HG03354 (cell line): Measurements from ENCODE around the gene IQCF5.
"Not testable (repeated sequence)": the region's sequence is repeated elsewhere in the genome, so short reads cannot be mapped to it uniquely, and the experiment has no call there.

Experiments
- ATAC-seq: cut with Tn5 transposase; IDR thresholded peaks from one replicate; pipeline ENCODE4 v1.9.1; 2021; ENCODE audit warnings: mild to moderate bottlenecking; ENCODE audit not compliant: unreplicated experiment, poor library complexity, severe bottlenecking

IQCF5 gene

DNA sequence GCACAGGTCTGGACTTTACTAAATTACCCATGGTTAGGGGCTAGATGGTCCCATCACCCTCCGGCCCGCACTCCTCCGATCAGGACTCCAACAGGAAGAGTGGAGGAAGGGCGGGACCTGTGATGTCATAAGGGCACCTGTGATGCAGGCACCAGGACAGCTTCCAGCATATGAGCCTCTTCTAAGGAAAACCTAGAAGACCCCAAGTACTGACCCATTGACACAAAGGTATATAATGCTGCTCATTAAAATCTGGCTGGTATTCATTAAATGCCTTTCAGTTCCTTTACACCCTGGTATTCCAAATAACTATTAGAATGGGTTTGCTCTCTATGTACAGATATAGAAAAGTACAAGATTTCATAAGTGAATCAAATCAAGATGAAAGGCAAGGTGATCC lies at the start of gene IQCF5:
TSS of gene IQCF5 (minus strand) at position 101 of the 400 bp plus-strand sequence. CDS start at position 31, 70 bp downstream.
- no peak for ATAC-seq

DNA sequence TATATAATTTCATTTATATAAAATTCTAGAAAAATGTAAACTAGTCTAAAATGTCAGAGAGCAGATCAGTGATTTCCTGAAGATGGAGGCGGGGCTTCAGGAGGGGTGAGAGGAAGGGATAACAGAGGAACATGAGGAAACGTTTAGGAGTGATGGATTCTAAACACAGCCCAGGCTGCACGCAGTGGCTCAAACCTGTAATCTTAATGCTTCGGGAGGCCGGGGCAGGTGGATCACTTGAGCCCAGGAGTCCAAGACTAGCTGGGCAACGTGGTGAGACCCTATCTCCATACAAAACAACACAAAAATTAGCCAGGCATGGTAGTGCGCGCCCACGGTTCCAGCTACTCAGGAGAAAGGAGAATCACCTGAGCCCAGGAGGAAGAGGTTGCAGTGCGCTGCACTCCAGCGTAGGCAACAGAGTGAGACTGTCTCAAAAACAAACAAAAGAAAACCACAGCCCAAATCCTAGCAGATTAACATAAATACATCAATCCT lies 45.7 kb upstream of the IQCF5 start:
- ATAC-seq = no peak

DNA sequence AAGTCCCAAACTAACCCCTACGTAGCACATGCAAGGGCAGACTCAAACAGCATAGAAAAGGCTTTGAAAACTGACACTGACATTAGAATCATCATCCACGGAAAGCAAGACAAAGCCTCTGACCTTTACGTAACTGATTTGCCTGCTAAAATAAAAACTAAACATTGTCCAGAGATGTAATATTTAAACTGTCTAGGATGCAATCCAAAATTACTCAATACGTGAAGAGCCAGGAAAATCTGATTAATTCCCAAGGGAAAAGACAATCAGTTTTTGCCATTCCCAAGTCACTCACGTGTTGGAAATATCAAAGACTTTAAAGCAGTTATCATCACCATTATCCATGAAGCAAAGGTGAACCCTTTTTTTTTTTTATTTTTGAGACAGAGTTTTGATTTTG lies 41.0 kb upstream of the IQCF5 start:
- no peak for ATAC-seq

DNA sequence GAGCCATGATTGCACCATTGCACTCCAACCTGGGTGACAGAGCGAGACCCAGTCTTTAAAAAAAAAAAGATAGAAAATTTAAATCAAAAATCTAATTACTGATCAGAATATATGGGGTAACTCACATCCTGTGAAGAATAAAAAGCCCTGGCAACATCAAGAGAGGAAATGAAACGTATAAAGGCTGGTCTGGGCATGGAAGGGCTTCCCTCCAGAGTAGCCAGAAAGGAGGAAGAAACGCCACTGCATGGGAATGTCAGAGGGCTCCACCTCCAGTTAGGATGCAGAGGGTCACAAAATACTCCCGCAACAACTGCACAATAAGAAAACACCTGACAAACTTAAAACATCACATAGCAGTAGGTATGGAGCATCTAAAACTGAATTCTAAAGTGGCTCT lies 32.6 kb upstream of the IQCF5 start:
- no peak for ATAC-seq

DNA sequence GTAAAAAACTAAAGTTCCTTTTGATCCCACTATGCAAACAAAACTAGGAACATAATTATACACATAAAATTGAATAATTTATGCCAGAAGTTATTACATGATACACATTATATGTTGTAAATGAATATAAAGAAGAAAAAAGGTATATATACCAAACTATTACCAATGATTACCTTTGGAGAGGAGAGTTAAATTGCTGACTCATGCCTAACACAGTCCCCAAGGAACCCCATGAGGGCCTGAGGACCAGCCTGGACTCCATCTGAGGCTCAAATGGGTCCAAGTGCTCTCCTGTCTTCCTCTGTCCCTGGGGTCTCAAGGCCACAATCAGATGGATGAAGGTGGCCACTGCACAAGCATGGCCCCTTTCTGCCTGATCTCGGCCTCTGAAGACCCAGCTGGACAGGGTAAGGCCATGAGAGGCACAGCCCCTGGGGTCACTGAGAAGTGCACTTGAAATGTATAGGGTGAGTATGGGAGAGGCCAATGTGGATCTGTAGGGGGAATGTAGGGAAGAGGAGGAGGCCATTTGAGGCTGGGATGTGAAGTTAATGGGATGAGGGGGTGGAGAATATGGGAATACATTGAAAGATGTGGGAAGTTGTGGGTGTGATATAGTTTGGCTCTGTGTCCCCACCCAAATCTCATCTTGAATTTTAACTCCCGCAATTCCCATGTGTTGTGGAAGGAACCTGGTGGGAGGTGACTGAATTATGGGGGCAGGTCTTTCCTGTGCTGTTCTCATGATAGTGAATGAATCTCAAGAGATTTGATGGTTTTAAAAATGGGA lies 28.8 kb upstream of the IQCF5 start:
- no peak for ATAC-seq

DNA sequence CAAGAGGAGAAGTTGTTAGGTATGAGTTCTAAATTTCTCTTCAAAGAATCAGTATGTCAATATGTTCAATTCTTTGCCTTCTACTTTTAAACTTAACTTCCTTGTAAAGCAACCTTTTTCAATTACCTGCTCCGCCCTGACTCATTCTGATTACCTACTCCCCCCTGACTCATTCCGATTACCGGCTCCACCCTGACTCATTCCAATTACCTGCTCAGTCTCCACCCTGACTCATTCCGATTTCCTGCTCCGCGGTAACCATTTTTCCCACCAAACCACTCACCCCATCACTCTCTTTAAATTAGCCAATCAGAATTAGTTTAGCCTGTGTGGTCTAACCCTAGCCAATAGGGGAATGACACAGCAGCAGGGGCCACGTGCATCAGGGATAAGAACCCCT lies 27.0 kb upstream of the IQCF5 start:
- not testable (repeated sequence) for ATAC-seq

DNA sequence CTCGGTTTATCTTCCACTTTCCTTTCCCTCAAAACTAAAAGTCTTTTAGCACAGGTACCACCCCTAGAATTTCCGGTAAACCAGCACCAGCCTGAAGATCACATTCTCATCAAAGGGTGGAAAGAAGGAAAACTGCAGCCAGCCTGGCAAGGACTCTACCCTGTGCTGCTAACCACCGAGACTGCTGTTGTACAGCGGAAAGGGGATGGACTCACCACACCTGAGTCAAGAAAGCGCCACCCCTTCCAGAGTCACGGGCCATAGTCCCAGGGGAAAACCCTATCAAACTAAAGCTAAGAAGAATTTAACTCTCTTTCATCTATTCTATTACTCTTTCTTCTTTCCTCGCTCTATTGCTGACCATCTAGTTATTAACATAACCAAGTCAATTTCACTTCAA lies 24.6 kb upstream of the IQCF5 start:
- not testable (repeated sequence) for ATAC-seq

DNA sequence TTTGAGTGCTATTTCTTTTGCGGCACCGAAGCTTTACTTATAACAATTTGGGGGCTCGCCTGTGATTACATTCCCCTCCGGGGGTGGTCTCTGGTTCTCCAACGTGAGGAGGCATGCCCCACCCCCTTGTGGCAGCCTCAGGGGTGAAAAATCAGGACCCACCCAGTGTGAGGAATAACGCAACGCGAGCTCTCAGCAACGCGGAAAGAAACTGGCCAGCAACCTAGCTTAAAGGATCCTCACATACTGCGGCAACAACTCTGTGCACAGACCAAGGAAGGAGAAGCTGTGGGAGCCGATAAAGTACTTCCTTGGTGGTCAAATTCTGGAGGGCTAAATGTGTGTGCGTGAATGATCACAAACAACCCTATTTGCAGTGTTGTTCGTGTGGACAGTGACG lies 22.0 kb upstream of the IQCF5 start:
- no peak for ATAC-seq

DNA sequence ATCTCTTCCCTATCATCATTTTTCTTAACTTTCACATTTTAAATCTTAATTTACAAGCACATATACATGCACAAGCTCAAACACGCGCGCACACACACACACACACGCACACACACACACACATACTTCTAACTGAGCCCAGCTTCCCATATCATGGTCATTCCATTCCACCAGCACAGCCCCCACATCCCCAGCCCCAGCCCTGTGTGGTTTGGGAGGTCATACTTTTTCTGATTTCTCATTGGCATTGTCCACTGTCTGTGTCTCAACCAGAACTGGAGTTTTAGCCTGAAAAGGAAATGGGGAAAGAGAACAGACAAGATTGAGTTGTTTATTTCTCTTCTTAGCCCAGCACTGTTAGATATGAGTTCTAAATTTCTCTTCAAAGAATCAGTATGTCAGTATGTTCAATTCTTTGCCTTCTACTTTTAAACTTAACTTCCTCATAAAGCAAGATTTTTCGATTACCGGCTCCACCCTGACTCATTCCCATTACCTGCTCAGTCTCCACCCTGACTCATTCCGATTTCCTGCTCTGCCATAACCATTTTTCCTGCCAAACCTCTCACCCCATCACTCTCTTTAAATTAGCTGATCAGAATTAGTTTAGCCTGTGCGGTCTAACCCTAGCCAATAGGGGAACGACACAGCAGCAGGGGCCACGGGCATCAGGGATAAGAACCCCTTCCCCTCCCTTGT lies 21.4 kb upstream of the IQCF5 start:
- no peak for ATAC-seq

DNA sequence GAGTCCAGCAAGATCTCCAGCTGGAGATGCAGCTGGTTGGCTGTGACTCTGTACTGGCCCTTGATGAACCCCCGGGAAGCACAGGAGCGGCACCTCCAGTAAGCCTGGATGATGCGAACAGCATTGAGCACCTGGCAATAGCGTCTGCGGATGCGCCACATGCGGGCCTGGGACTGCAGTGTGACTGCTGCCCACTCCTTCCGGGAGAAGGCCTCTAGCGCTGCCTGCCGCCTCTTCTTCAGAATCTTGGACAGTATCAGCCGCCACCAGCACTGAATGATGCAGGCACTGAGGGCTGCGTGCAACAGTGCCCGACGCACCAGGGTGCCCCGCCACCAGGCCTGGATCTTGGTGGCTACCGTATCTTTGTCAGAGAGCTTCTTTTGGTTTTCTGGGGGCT lies 19.5 kb upstream of the IQCF5 start:
- ATAC-seq = no peak

DNA sequence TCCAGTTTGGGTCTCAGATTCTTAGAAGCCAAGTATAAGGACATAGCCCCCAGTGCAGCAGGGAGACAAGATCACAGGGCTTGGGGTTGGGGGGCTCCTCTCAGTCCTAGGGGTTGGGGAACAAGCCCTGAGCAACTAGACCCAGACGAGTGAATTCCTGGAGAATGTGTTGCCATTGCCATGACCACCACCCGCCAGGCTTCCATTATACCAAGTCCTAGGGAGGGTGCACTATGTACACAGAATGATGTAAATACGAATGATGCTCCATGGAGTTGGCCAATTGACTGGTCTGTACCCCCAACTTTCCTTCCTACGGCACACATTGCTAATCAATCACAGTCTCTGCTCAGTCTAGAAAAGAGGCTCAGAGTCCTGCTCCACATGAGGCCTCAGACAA lies 19.0 kb upstream of the IQCF5 start:
- ATAC-seq = no peak

DNA sequence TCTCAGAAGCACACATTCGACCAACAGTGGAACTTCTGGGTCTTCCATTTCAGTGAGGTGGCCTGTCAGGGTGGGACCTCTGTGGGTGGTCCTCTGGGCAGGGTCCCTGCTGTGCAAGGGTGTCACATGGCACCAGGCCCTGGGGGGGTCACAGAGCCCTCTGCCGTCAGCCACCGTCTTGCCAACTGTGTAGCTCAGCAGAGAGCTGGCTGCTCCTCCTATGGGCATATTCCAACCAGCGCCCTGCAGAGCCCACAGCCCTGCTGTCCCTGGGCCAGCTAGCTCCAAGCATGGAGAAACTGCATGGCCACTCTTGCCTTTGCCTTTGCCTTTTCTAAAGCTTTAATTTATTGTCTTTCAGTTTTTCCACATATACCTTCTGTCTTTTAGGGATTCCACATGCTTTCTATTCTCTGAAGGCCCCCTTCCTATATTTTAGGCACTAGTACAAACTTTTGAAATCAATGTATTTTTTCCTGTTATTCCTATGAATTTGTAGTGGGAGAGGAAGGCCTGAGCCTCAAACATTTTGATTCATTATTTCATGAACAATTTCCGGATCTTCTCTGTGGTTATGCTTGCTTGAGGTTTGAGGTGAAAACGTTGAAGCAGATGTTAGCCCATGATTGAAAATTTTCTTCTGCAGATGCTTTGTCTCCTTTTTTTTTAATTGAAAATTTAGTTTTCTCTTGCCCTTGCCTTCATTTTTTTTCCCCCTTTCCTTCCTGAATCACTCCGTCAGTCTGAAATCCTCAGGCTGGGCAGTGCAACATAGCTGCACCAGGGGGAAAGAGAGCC lies 16.0 kb upstream of the IQCF5 start:
- ATAC-seq = no peak

DNA sequence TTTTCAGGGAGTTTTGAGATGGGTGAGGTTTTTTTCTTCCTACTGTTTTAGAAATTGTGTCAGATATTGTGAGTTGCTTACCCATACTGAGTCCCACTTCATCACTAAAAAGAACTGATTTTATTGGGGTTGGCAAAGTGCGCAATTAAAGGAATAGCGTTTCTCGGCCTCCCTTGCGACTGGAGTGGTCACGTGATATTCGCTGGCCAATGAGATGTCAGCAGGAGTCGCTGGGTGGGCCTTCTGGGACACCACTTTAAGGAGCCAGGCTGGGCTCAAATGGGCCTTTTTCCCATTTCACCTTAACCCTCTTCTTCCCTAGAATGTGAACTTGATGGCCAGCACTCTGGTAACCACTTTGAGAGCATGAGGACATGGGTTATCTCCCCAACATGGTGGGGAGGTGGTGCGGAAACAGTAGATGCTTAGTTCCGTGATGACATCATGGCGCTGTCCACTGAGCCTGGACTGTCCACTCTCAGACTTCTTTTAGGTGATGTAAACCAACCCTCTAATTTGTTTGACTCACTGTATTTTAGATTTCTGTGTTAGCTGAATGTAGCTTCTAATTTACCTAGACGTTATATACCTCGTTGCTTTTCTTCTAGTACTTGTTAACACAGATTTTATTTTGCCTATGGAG lies 13.2 kb upstream of the IQCF5 start:
- no peak for ATAC-seq

DNA sequence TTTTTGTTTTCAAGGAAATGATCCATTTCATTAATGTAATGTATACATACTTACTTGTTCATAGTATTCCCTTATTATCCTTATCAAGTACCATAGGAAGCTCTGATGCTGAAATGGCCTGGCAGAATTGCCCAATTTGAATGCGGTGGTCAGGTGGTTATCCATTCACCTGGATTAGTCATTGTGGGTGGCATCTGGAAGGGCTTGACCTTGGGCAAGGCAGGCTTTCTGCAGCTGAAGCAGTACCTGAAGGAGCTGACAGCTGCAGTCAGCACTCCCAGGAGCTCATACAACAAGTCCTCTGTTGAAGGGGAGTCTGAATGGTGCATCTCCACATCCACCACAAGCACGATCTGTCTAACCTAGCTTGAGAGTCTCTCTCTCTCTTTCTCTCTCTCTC lies 12.2 kb upstream of the IQCF5 start:
- no peak for ATAC-seq

DNA sequence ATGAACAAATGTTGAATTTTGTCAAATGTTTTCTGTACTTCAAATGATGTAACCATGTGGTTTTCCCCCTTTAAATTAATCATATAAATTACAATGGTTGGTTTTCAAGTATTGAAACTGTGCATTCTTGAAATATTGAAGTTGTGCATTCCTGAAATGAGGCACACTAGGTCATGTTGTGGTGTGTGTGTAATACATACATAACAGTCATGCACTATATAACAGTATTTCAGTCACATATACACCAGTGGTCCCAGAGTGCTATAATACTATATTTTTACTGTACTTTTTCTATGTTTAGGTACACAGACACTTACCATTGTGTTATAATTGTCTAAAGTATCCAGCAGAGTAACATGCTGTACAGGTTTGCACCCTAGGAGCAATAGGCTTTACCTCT lies 11.0 kb upstream of the IQCF5 start:
- no peak for ATAC-seq

DNA sequence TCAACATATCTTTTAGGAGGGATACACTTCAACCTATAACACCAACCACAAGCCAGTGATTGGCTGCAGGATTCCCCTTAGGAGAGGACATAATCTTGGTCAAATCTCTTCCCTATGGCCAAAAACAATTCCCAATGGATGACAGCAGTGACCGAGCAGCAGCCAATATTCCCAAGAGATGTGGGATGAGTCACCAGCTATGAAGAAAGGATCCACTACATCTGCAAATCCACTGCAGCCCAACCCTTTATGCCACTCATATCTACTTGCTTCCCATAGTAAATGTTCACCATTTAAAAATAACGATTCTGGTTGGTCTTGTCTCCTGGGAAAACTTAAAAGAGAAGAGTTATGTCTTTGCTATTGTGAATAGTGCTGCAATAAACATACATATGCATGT lies 4.5 kb upstream of the IQCF5 start:
- no peak for ATAC-seq

DNA sequence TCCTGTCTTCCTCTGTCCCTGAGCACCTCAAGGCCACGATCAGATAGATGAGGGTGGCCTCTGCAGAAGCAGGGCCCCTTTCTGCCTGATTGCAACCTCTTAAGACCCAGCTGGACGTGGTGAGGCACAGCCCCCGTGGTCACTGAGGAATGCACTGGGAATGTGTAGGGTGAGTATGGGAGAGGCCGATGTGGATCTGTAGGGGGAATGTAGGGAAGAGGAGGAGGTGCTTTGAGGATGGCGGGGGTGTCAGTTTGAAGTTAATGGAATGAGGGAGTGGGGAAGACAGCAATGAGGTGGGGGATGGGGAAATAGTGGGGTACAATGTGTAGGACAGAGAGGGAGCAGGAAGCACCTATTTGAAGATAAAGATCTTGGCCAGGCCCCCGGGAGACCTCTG lies 785 bp upstream of the IQCF5 start:
- ATAC-seq = no peak

DNA sequence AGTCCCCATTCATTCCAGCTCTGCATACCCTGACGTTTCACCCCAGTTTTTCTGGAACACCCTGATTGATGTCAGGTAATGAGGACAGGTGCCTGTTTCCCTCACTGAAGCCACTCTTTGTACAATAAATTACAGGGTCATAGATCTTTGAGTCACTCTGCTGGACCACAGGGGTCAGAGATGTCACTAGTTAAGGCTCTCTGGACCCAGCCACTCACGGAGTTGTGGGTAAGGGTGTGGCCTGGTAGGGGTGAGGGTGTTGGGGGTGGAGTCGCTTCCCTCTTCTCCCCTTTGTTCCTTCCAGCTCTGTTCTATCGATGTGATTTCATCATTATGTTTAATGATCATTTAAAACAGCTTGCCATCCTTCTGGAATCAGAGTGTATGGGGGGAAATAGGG lies 512 bp downstream of the IQCF5 start:
- ATAC-seq = no peak

DNA sequence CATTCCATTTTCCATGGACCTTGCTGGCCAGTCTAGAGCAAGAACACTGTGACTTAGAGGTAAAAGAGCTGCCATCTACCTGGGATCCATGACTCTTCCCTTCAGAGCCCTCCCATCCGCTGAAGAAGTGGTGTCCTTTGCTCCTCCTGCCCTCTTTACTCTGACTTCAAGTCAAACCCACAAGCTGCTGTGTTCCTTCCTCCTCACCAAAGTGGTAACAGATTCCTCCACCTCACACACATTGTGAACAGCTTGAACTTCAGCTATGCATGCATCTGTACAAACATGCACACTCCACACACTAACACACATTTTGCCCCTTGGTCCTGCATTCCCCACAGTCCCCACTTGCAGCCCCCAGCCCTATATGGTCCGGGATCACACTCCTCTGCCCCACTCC lies 990 bp downstream of the IQCF5 start:
- no peak for ATAC-seq

DNA sequence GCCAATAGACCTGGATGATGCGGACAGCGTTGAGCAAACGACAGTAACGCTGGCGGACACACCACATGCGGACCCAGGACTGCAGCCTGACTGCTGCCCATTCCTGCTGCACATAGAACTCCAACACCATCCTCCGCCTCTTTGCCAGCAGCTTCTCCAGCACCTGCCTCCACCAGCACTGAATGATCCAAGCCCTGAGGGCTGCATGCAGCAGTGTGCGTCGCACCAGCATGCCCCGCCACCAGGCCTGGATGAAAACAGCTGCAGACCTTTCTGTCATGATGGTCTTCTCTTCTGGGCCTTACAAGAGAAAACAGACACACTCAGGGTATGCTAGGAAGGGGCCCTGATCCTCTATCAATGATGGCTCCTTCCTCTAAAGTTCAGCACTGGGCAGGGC lies 1.5 kb downstream of the IQCF5 start:
- ATAC-seq = no peak
